Liver (tissue), 3 donors: ENCODE results near the gene CELF4.

Source experiments
- SP1 ChIP-seq: IDR thresholded peaks from 2 replicates; pipeline ENCODE4 v1.6.1; 2018; ENCODE audit warnings: antibody characterized with exemption, mild to moderate bottlenecking
- TAF1 ChIP-seq: conservative IDR thresholded peaks from 2 replicates; pipeline ENCODE4 v1.6.1; 2016; ENCODE audit warnings: antibody characterized with exemption, mild to moderate bottlenecking
- TF ChIP-seq, protein P1 (sequence below): fragments of 150-350 bp; IDR thresholded peaks from 2 replicates; pipeline ENCODE4 v1.5.1; 2017; ENCODE audit warnings: improper control_type of control experiment, low read depth, low read length; ENCODE audit not compliant: missing input control
- TF ChIP-seq, protein P2 (sequence below): IDR thresholded peaks from 2 replicates; pipeline ENCODE4 v1.6.1; 2016; ENCODE audit warnings: antibody characterized with exemption, mild to moderate bottlenecking
- TF ChIP-seq, protein P3 (sequence below): IDR thresholded peaks from 2 replicates; pipeline ENCODE4 v1.6.1; 2016; ENCODE audit warnings: antibody characterized with exemption
- donor health status: healthy.
- donor health status: healthy.

DNA sequence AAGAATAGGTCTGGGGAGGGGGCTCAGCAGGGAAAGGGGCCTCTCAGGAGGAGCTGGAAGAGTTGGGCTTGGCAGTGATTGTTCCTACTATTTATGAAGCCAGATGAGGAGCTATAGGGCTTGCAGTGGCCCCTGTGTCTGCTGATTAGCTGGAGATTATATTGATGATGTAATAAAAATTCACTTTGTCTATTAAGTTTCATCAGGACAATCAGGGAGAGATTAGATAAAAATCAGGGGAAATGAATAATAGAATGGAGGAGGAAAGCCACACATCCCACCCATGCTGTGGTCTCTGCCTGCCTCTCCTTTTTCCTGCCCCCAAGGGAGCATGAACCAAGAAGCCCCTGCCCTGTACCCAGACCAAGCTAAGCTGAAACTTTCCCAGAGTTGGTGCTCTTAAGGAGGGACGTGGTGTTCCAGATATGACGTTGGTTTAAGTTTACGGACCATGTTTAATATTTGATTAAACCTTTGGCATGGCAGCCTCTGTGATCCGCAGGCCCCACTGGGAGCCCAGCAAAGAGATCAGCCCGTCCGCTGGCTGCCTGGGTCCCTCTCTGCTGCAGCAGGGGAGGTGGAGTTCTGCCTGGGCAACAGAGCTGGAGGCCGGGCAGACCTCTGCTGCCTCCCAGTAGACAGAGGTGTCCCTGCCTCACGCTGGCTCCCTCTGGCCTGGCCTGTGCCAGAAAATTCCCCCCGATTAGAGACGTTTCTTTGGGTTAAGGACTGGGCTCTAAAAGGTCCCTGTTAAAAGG is 15.3 kb downstream of the CELF4 start:
- TF ChIP-seq, protein P1, sequence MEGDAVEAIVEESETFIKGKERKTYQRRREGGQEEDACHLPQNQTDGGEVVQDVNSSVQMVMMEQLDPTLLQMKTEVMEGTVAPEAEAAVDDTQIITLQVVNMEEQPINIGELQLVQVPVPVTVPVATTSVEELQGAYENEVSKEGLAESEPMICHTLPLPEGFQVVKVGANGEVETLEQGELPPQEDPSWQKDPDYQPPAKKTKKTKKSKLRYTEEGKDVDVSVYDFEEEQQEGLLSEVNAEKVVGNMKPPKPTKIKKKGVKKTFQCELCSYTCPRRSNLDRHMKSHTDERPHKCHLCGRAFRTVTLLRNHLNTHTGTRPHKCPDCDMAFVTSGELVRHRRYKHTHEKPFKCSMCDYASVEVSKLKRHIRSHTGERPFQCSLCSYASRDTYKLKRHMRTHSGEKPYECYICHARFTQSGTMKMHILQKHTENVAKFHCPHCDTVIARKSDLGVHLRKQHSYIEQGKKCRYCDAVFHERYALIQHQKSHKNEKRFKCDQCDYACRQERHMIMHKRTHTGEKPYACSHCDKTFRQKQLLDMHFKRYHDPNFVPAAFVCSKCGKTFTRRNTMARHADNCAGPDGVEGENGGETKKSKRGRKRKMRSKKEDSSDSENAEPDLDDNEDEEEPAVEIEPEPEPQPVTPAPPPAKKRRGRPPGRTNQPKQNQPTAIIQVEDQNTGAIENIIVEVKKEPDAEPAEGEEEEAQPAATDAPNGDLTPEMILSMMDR = no peak
- TF ChIP-seq TAF1 = no peak
- no peak for TF ChIP-seq SP1
- TF ChIP-seq, protein P2, sequence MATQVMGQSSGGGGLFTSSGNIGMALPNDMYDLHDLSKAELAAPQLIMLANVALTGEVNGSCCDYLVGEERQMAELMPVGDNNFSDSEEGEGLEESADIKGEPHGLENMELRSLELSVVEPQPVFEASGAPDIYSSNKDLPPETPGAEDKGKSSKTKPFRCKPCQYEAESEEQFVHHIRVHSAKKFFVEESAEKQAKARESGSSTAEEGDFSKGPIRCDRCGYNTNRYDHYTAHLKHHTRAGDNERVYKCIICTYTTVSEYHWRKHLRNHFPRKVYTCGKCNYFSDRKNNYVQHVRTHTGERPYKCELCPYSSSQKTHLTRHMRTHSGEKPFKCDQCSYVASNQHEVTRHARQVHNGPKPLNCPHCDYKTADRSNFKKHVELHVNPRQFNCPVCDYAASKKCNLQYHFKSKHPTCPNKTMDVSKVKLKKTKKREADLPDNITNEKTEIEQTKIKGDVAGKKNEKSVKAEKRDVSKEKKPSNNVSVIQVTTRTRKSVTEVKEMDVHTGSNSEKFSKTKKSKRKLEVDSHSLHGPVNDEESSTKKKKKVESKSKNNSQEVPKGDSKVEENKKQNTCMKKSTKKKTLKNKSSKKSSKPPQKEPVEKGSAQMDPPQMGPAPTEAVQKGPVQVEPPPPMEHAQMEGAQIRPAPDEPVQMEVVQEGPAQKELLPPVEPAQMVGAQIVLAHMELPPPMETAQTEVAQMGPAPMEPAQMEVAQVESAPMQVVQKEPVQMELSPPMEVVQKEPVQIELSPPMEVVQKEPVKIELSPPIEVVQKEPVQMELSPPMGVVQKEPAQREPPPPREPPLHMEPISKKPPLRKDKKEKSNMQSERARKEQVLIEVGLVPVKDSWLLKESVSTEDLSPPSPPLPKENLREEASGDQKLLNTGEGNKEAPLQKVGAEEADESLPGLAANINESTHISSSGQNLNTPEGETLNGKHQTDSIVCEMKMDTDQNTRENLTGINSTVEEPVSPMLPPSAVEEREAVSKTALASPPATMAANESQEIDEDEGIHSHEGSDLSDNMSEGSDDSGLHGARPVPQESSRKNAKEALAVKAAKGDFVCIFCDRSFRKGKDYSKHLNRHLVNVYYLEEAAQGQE = no peak
- TF ChIP-seq, protein P3, sequence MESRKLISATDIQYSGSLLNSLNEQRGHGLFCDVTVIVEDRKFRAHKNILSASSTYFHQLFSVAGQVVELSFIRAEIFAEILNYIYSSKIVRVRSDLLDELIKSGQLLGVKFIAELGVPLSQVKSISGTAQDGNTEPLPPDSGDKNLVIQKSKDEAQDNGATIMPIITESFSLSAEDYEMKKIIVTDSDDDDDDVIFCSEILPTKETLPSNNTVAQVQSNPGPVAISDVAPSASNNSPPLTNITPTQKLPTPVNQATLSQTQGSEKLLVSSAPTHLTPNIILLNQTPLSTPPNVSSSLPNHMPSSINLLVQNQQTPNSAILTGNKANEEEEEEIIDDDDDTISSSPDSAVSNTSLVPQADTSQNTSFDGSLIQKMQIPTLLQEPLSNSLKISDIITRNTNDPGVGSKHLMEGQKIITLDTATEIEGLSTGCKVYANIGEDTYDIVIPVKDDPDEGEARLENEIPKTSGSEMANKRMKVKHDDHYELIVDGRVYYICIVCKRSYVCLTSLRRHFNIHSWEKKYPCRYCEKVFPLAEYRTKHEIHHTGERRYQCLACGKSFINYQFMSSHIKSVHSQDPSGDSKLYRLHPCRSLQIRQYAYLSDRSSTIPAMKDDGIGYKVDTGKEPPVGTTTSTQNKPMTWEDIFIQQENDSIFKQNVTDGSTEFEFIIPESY = no peak
